IMR-90 (cell line): ENCODE measurements around the gene MYOF. TPM values are rescaled to one million over a fixed set of nuclear protein-coding genes. Genes with fewer than 3 reads are reported as not detected.

Experiments used
- FOS ChIP-seq: fragments of 150-350 bp; IDR thresholded peaks from 2 replicates; pipeline ENCODE4 v1.6.1; 2016; ENCODE audit warnings: low read depth, low read length
- NFE2L2 ChIP-seq: fragments of 150-350 bp; IDR thresholded peaks from 2 replicates; pipeline ENCODE4 v1.6.1; 2016; ENCODE audit warnings: low read depth, mild to moderate bottlenecking, low read length
- RCOR1 ChIP-seq: IDR thresholded peaks from 2 replicates; pipeline ENCODE4 v1.6.1; 2012; ENCODE audit warnings: mild to moderate bottlenecking, low read length, improper control_type of control experiment; ENCODE audit not compliant: insufficient replicate concordance
- polyA plus RNA-seq, 3 experiments: library from polyadenylated mRNA; depleted of rRNA; stranded (reverse); fragments of >200 nt; gene quantifications; 2 replicates each; pipeline ENCODE4 v1.2.3, GENCODE V29; 2012; ENCODE audit warnings: low replicate concordance in 1 of 3
- total RNA-seq: library from RNA; depleted of rRNA; stranded (reverse); fragments of >200 nt; gene quantifications from 2 replicates; pipeline ENCODE4 v1.2.3, GENCODE V29; 2012
- TF ChIP-seq, protein P1 (sequence below): fragments of 150-350 bp; IDR thresholded peaks from 2 replicates; pipeline ENCODE4 v1.6.1; 2017; ENCODE audit warnings: mild to moderate bottlenecking, antibody characterized with exemption, low read length, low read depth

MYOF gene
- total and polyA plus RNA-seq, 2 of the 4 experiments (the other 2 are of a cell fraction), result 221 to 281 TPM

DNA sequence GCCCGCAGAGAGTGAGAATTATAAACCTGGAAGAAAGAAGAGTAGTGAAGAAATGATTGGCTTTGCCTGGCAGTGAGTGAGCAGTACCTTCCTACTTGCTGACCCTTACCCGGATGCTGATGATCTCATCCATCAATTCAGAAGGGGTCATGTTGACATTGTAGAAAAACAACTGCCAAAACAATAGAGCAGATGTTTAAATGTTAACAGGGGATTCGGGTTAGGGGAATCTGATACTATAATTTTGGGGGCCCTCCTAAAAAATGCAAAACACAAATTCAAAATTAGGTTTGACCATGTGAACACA is 78.1 kb downstream of the MYOF start (continued):
- TF ChIP-seq FOS (no peak), RCOR1 (no peak), NFE2L2 (no peak)
- TF ChIP-seq, protein P1, sequence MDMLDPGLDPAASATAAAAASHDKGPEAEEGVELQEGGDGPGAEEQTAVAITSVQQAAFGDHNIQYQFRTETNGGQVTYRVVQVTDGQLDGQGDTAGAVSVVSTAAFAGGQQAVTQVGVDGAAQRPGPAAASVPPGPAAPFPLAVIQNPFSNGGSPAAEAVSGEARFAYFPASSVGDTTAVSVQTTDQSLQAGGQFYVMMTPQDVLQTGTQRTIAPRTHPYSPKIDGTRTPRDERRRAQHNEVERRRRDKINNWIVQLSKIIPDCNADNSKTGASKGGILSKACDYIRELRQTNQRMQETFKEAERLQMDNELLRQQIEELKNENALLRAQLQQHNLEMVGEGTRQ, result no peak
